Measurements from ENCODE around the gene FOXN4.

DNA sequence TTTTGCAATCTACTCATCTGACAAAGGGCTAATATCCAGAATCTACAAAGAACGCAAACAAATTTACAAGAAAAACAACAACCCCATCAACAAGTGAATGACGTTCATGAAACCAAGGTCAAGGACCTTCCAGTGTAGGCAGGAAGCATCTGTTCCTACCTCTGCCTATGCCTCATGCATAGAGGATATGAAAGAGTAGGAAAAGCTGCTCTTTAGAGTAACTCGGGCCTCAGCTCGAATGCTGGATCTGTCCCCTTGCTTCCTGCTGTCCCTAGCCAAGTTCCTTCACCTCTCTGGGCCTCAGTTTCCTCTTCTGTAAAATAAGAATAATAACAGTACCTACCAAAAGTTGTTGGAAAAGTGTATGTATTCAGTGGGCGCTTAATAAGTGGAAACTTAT lies 65.0 kb downstream of the FOXN4 start:
- TF ChIP-seq EZH2phosphoT487 (IDR thresholded peaks at IDR 0.05; ENCODE audit: insufficient read depth, low read depth), result no peak
- no peak for TF ChIP-seq EZH2 (IDR thresholded peaks at IDR 0.05; ENCODE audit: insufficient read depth, poor library complexity, severe bottlenecking)

All from GM23248 (cell line).